Upper lobe of left lung (tissue), 4 donors: ENCODE results near the gene VEGFB.

Experiments
- POLR2A ChIP-seq, 4 donors: fragments of 450-650 bp; IDR thresholded peaks; one replicate each; pipeline ENCODE4 v1.5.1; 2016 to 2017; ENCODE audit warnings: antibody characterized with exemption in 4 of 4, mild to moderate bottlenecking in 2 of 4
- TF ChIP-seq, protein P1 (sequence below), 6 experiments: fragments of 450-650 bp in 4 of 6; fragments of 200-600 bp in 2 of 6; sonication (generic) in 2 of 6; IDR thresholded peaks; one replicate each; pipeline ENCODE4 v1.5.1; 2016 to 2019; ENCODE audit warnings: antibody characterized with exemption in 6 of 6

DNA sequence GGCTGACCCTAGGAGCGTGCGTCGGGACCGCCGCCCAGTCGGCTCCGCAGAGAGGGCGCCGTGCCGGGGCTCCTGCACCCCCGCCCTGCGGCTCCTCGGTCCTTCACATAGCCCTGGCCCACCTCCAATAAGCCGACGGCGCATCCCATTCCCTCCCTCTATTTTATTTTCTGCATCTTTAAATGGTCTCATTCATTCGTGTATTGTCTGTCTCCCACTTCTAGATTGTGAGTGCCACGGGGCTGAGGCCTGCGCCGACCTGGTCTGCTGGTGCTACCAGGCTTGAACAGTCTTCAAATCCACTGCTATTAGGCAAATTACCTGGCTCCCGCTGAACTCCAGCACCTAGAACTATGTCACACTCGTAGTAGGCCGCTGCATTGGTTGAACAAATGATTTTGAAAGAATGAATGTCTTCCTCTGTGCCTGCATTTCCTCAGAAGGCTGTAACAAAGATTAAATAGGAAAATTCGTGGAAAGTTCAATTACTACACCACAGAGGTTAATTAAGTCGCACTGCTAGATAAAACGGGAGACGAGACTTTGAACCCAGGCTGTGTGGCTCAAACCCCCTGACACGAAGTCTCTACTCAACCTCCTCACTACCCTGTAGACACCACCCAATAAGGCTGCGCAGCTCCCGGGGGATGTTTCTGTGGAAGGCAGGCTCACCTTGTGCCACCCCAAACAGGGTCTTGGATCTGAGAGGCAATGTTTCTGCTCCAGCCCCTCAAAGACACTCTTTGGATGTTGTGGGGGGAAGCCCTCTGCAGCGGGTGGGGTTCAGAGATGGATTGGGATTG is 13.5 kb downstream of the VEGFB start:
- TF ChIP-seq, protein P1, sequence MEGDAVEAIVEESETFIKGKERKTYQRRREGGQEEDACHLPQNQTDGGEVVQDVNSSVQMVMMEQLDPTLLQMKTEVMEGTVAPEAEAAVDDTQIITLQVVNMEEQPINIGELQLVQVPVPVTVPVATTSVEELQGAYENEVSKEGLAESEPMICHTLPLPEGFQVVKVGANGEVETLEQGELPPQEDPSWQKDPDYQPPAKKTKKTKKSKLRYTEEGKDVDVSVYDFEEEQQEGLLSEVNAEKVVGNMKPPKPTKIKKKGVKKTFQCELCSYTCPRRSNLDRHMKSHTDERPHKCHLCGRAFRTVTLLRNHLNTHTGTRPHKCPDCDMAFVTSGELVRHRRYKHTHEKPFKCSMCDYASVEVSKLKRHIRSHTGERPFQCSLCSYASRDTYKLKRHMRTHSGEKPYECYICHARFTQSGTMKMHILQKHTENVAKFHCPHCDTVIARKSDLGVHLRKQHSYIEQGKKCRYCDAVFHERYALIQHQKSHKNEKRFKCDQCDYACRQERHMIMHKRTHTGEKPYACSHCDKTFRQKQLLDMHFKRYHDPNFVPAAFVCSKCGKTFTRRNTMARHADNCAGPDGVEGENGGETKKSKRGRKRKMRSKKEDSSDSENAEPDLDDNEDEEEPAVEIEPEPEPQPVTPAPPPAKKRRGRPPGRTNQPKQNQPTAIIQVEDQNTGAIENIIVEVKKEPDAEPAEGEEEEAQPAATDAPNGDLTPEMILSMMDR (IDR thresholded peaks at IDR 0.05) = no peak
- no peak for TF ChIP-seq POLR2A (IDR thresholded peaks at IDR 0.05)
